Tibial nerve (tissue), 4 donors: ENCODE data around the gene ZNF142.

ENCODE experiments used
- CTCF ChIP-seq, 5 experiments: fragments of 200-600 bp in 3 of 5; fragments of 450-650 bp in 2 of 5; sonication (generic) in 3 of 5; IDR thresholded peaks; one replicate each; pipeline ENCODE4 v1.5.1; 2016 to 2019; ENCODE audit warnings: antibody characterized with exemption in 5 of 5, mild to moderate bottlenecking in 3 of 5, moderate library complexity in 2 of 5
- EP300 ChIP-seq, 2 donors: sonication (generic); formaldehyde crosslinking; IDR thresholded peaks; one replicate each; pipeline ENCODE4 v1.6.1; 2017; ENCODE audit warnings: antibody characterized with exemption in 2 of 2, mild to moderate bottlenecking in 1 of 2
- POLR2A ChIP-seq, 2 donors: fragments of 450-650 bp; IDR thresholded peaks; one replicate each; pipeline ENCODE4 v1.6.1; 2017; ENCODE audit warnings: antibody characterized with exemption in 2 of 2, mild to moderate bottlenecking in 2 of 2, moderate library complexity in 2 of 2

GRCh38 chr2:218605432-218605831 lies 54.0 kb downstream of the ZNF142 start:
- TF ChIP-seq POLR2A (IDR thresholded peaks at IDR 0.05) = no peak
- TF ChIP-seq CTCF (IDR thresholded peaks at IDR 0.05) = no peak
- no peak for TF ChIP-seq EP300 (IDR thresholded peaks at IDR 0.05)
